ENCODE data around the gene P3R3URF. TPM values are rescaled to one million over a fixed set of nuclear protein-coding genes. Genes with fewer than 3 reads are reported as not detected.

P3R3URF gene
- total RNA-seq, 1 donor from 2014 or later: not detected

DNA sequence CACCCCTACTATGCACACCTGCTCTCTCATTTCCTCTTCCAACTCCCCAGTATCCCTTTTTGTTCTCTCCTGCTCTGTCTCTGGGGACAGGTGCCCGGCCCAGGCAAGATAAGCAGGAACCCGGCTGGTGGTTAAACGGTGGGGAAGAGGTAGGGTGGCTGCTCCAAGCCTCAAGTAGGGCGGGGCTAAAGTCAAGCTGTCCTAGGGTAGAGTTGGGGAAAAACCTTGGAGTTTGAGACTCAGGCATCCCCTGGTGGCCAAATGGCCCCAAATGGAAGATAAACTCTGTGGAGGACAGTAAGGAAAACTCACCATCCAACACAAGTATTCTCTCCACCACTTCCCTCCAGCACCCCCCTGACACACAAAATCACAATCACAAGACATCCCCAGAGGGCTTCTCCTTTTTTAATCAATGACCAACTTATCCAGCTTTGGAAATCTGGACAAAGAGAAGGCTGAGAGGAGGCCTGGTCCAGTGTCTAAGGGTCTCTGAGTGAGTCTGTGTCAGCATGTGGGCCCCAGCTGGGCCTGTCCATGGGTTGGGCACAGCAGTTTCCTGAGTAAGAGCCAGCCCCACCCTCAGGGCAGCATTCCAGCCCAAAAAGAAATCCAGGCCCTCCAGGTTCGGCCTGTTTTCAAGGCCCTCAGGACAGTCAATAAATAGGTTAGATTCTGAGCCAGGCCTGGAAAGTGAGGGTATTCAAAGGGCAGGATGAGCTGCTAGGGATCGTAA is 12.2 kb upstream of the P3R3URF start:
- H3K4me3 Mint-ChIP-seq: no peak overlapping the region
- DNase-seq (ENCODE audit: low spot score in 2 of 2, unreplicated experiment in 2 of 2): no peak
- H3K36me3 Mint-ChIP-seq: peaks cover 20% of the 10 kb centered on the region
- H3K27ac Mint-ChIP-seq: no peak overlapping the region
- H3K4me1 Mint-ChIP-seq: peaks cover 6% of the 10 kb centered on the region
- H3K9me3 Mint-ChIP-seq: no peaks in the 10 kb centered on the region
- TF ChIP-seq, protein P1, sequence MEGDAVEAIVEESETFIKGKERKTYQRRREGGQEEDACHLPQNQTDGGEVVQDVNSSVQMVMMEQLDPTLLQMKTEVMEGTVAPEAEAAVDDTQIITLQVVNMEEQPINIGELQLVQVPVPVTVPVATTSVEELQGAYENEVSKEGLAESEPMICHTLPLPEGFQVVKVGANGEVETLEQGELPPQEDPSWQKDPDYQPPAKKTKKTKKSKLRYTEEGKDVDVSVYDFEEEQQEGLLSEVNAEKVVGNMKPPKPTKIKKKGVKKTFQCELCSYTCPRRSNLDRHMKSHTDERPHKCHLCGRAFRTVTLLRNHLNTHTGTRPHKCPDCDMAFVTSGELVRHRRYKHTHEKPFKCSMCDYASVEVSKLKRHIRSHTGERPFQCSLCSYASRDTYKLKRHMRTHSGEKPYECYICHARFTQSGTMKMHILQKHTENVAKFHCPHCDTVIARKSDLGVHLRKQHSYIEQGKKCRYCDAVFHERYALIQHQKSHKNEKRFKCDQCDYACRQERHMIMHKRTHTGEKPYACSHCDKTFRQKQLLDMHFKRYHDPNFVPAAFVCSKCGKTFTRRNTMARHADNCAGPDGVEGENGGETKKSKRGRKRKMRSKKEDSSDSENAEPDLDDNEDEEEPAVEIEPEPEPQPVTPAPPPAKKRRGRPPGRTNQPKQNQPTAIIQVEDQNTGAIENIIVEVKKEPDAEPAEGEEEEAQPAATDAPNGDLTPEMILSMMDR (IDR thresholded peaks at IDR 0.05; ENCODE audit: unreplicated experiment): no peak
- H3K27me3 Mint-ChIP-seq (ENCODE audit: low read depth): no peaks in the 10 kb centered on the region

DNA sequence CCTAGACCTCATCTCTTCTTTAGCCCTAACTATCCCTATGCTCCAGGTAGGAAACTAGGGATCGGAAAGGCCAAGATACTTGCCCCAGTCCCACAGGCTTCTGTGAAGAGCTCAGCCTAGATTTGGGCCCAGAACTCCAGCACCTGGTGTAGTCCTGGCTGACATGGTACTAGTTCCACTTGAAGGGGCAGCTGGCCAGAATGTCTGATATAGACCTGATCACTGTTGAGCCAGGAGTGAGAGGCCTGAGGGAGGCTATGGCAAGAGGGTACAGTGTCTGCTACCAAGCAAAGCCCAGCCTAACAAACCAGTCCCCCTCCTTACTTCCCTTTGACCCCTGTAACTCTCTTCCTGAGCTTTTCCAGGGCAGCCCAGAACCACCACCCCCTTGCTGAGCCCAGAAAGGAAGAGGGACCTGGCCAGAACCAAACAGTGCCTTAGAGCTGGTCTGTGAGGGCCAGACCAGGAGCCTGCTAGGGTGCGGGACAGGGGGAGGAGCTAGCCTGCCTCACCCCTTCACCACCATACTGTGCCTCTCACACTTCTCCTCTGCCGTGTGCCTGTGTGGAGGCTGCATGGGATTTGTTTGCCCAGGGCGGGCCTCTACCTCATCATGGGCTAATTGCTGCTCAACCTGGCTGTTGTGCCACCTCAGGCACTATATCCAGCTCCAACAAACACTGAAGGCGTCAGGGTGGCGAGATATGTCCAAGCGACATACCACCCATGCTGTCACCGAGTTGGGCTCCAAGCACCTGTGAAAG is 11.0 kb upstream of the P3R3URF start:
- Mint-ChIP-seq H3K27me3 (ENCODE audit: low read depth) (no peaks in the 10 kb centered on the region), H3K27ac (no peak overlapping the region), H3K4me1 (peaks cover 14% of the 10 kb centered on the region), H3K4me3 (no peak overlapping the region), H3K9me3 (no peaks in the 10 kb centered on the region), H3K36me3 (peaks cover 15% of the 10 kb centered on the region)
- no peak for DNase-seq (ENCODE audit: low spot score in 2 of 2, unreplicated experiment in 2 of 2)
- TF ChIP-seq, protein P1 (IDR thresholded peaks at IDR 0.05; ENCODE audit: unreplicated experiment): no peak

DNA sequence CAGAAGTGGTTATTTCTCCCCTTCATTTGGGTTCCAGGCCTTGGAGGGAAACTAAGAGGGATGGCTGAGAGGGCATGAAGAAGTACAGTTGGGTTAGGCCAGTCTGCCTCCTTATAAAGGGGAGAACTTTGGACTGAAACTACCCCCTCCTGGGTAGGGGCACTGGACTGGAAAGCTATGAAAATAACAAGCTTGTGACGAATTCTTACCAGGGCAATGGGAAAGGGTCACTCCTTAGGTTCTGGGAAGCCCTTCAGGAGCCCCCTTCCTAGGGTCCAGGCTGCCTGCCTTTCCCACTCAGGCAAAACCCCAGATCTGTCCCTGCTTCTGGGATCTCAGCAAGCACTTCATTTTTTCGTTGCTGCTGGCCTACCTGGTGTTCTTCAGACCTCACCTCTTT is 9.8 kb upstream of the P3R3URF start:
- Mint-ChIP-seq H3K4me3 (no peak overlapping the region), H3K4me1 (peaks cover 21% of the 10 kb centered on the region)
- TF ChIP-seq, protein P1 (IDR thresholded peaks at IDR 0.05; ENCODE audit: unreplicated experiment): no peak

DNA sequence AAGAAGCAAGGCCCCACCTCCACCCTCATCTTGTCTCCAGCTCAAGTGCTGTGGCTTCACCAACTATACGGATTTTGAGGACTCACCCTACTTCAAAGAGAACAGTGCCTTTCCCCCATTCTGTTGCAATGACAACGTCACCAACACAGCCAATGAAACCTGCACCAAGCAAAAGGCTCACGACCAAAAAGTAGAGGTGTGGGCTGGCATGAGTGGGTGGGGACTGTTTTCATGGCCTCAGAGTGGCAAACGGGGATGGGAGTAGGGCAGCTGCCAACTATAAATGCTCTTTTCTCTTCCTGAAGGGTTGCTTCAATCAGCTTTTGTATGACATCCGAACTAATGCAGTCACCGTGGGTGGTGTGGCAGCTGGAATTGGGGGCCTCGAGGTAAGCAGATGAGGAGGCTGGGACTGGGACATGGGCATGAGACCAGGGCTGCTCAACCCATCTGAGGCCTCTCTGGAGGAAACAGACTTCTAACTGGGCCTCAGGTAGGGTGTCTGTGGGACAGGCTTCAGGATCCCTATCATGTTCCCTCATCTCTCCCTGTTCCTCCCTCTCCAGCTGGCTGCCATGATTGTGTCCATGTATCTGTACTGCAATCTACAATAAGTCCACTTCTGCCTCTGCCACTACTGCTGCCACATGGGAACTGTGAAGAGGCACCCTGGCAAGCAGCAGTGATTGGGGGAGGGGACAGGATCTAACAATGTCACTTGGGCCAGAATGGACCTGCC is 8.8 kb upstream of the P3R3URF start:
- no peak for DNase-seq (ENCODE audit: low spot score in 2 of 2, unreplicated experiment in 2 of 2)
- Mint-ChIP-seq H3K9me3 (no peaks in the 10 kb centered on the region), H3K36me3 (peaks cover 13% of the 10 kb centered on the region), H3K4me1 (peaks cover 21% of the 10 kb centered on the region), H3K4me3 (no peak overlapping the region), H3K27ac (no peak overlapping the region), H3K27me3 (ENCODE audit: low read depth) (no peaks in the 10 kb centered on the region)
- TF ChIP-seq, protein P1 (IDR thresholded peaks at IDR 0.05; ENCODE audit: unreplicated experiment): no peak

More for the DNA sequence above, 9.8 kb upstream of the P3R3URF start:
- Mint-ChIP-seq H3K9me3 (no peaks in the 10 kb centered on the region), H3K27ac (no peak overlapping the region), H3K36me3 (peaks cover 13% of the 10 kb centered on the region), H3K27me3 (ENCODE audit: low read depth) (no peaks in the 10 kb centered on the region)
- DNase-seq (ENCODE audit: low spot score in 2 of 2, unreplicated experiment in 2 of 2): no peak

DNA sequence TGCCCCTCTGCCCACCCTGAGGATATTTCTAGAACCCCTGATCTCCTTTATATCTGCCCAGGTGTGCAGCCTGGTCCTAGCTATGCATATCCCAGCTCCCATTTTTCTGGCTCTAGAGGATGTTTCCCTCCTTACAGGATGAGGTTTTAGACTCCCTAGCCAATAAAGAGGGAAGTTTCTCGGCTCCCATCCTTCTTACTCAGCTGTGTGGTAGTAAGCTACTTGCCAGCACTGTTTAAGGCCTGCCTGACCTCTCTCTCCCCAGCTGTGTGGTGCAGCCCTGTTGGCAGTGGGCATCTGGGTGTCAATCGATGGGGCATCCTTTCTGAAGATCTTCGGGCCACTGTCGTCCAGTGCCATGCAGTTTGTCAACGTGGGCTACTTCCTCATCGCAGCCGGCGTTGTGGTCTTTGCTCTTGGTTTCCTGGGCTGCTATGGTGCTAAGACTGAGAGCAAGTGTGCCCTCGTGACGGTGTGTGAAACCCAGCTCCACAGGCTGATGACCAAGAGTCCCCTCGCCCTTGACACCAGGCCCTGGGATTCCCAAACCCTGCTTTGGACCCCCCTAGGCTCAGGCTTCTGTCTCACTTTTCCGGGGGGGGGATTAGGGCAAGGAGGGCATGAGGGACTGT is 7.8 kb upstream of the P3R3URF start:
- peak overlapping the region; percentile 74 for H3K27ac Mint-ChIP-seq
- TF ChIP-seq, protein P1 (IDR thresholded peaks at IDR 0.05; ENCODE audit: unreplicated experiment): no peak

More for the DNA sequence above, 7.8 kb upstream of the P3R3URF start:
- peaks cover 7% of the 10 kb centered on the region for H3K36me3 Mint-ChIP-seq
- peaks cover 21% of the 10 kb centered on the region for H3K4me1 Mint-ChIP-seq
- H3K9me3 Mint-ChIP-seq: no peaks in the 10 kb centered on the region
- H3K4me3 Mint-ChIP-seq: no peak overlapping the region
- no peak for DNase-seq (ENCODE audit: low spot score in 2 of 2, unreplicated experiment in 2 of 2)
- H3K27me3 Mint-ChIP-seq (ENCODE audit: low read depth): no peaks in the 10 kb centered on the region
